HPDE6-E6E7 (cell line): ENCODE measurements around the gene SPTLC2.
A peak's percentile ranks its signal among the peaks of the same experiment; 100 is the strongest.

ENCODE experiments used
- DNase-seq: peaks from one replicate; pipeline ENCODE4 v3.0.0; 2011; ENCODE audit warnings: missing footprints; ENCODE audit errors: extremely low spot score

Gene SPTLC2

GRCh38 chr14:77505031-77505430, 111.4 kb downstream of the SPTLC2 start:
- no peak for DNase-seq

GRCh38 chr14:77503138-77503537, 113.3 kb downstream of the SPTLC2 start:
- DNase-seq = no peak

GRCh38 chr14:77502109-77502782, 114.2 kb downstream of the SPTLC2 start:
- no peak for DNase-seq

GRCh38 chr14:77498984-77499527, 117.4 kb downstream of the SPTLC2 start:
- DNase-seq = no peak

GRCh38 chr14:77498120-77498979, 118.1 kb downstream of the SPTLC2 start, which contains the start of gene ISM2:
ISM2 (minus strand) TSS chr14:77498816; CDS start chr14:77498793, 23 bp downstream.
- peak; percentile 52 for DNase-seq

- DNase-seq = no peak
These were observed 121.1 kb downstream of the SPTLC2 start for GRCh38 chr14:77495334-77495733.

- no peak for DNase-seq
These were observed 125.4 kb downstream of the SPTLC2 start for GRCh38 chr14:77491056-77491455.

GRCh38 chr14:77490347-77490986, 126.0 kb downstream of the SPTLC2 start:
- DNase-seq = no peak

- DNase-seq = no peak
These were observed 127.4 kb downstream of the SPTLC2 start for GRCh38 chr14:77489041-77489440.

- no peak for DNase-seq
These were observed 127.9 kb downstream of the SPTLC2 start for GRCh38 chr14:77488558-77488957.

- DNase-seq = peak; percentile 52
These were observed 130.3 kb downstream of the SPTLC2 start for GRCh38 chr14:77485901-77486678.

GRCh38 chr14:77485256-77485655, 131.2 kb downstream of the SPTLC2 start:
- DNase-seq = no peak

GRCh38 chr14:77482422-77482821, 134.0 kb downstream of the SPTLC2 start:
- DNase-seq = no peak

- DNase-seq = no peak
These were observed 137.6 kb downstream of the SPTLC2 start for GRCh38 chr14:77478796-77479195.

- no peak for DNase-seq
These were observed 138.4 kb downstream of the SPTLC2 start for GRCh38 chr14:77478029-77478428.

GRCh38 chr14:77475432-77476115, 140.9 kb downstream of the SPTLC2 start:
- DNase-seq = no peak

GRCh38 chr14:77474479-77475177, 141.8 kb downstream of the SPTLC2 start:
- no peak for DNase-seq

- DNase-seq = no peak
These were observed 142.5 kb downstream of the SPTLC2 start for GRCh38 chr14:77473921-77474320.

- no peak for DNase-seq
These were observed 146.1 kb downstream of the SPTLC2 start for GRCh38 chr14:77470224-77470870.

- DNase-seq = no peak
These were observed 146.9 kb downstream of the SPTLC2 start for GRCh38 chr14:77469539-77469938.
